HepG2 (cell line): ENCODE data around the gene VASN. TPM values are rescaled to one million over a fixed set of nuclear protein-coding genes. Genes with fewer than 3 reads are reported as not detected.

ENCODE experiments used
- ATF3 ChIP-seq: sonication (generic); formaldehyde crosslinking; IDR thresholded peaks from 2 replicates; pipeline ENCODE4 v1.4.0; 2020; ENCODE audit warnings: missing genetic modification reagents
- DZIP1 ChIP-seq: sonication (generic); formaldehyde crosslinking; IDR thresholded peaks from 2 replicates; pipeline ENCODE4 v1.5.0; 2020; ENCODE audit warnings: mild to moderate bottlenecking, missing genetic modification reagents
- ELF3 ChIP-seq: IDR thresholded peaks from 2 replicates; pipeline ENCODE4 v1.6.1; 2016; ENCODE audit warnings: missing genetic modification reagents, missing compliant biosample characterization
- GRHL1 ChIP-seq: sonication (generic); formaldehyde crosslinking; conservative IDR thresholded peaks from 2 replicates; pipeline ENCODE4 v1.8.0; 2022; ENCODE audit warnings: missing genetic modification reagents
- JUND ChIP-seq: sonication (generic); formaldehyde crosslinking; IDR thresholded peaks from 2 replicates; pipeline ENCODE4 v1.8.0; 2022; ENCODE audit warnings: mild to moderate bottlenecking, missing genetic modification reagents
- MAFK ChIP-seq, 2 experiments: IDR thresholded peaks in 1 of 2; conservative IDR thresholded peaks in 1 of 2; 2 replicates each; pipeline ENCODE4 v1.6.1; 2011; ENCODE audit warnings: improper control_type of control experiment in 2 of 2, low read length in 2 of 2
- MEIS2 ChIP-seq: sonication (generic); formaldehyde crosslinking; IDR thresholded peaks from 2 replicates; pipeline ENCODE4 v1.9.0; 2021; ENCODE audit warnings: mild to moderate bottlenecking, missing genetic modification reagents
- SP4 ChIP-seq: sonication (generic); formaldehyde crosslinking; IDR thresholded peaks from 2 replicates; pipeline ENCODE4 v1.8.1; 2023; ENCODE audit warnings: mild to moderate bottlenecking, missing genetic modification reagents
- ZKSCAN5 ChIP-seq: sonication (generic); formaldehyde crosslinking; IDR thresholded peaks from 2 replicates; pipeline ENCODE4 v1.5.1; 2020; ENCODE audit warnings: mild to moderate bottlenecking, missing genetic modification reagents
- ZNF292 ChIP-seq: sonication (generic); formaldehyde crosslinking; IDR thresholded peaks from 2 replicates; pipeline ENCODE4 v1.8.1; 2022; ENCODE audit warnings: mild to moderate bottlenecking, low read depth, missing genetic modification reagents, borderline replicate concordance
- ZNF549 ChIP-seq: sonication (generic); formaldehyde crosslinking; IDR thresholded peaks from 2 replicates; pipeline ENCODE4 v1.5.0; 2020; ENCODE audit warnings: missing genetic modification reagents
- ZNF710 ChIP-seq: sonication (generic); formaldehyde crosslinking; IDR thresholded peaks from 2 replicates; pipeline ENCODE4 v1.5.0; 2020; ENCODE audit warnings: mild to moderate bottlenecking, missing genetic modification reagents, borderline replicate concordance
- polyA plus RNA-seq, 8 experiments: library from polyadenylated mRNA; depleted of rRNA in 3 of 8; stranded (reverse) in 7 of 8; unstranded in 1 of 8; fragments of >200 nt; fragmentation: Illumina TruSeq in 4 of 8; extraction: Trizol in 4 of 8; gene quantifications; 2 replicates each; pipeline versions ENCODE4 v1.2.1 to v1.2.3, GENCODE V29; 2011 to 2016; ENCODE audit warnings: low read depth in 4 of 8, missing spikeins in 1 of 8, mixed read lengths in 1 of 8; ENCODE audit not compliant: insufficient read depth in 1 of 8
- total RNA-seq, 5 experiments: library from RNA; depleted of rRNA; stranded (reverse); fragments of >200 nt; fragmentation: Illumina TruSeq; extraction: Trizol; gene quantifications; 2 replicates each; pipeline ENCODE4 v1.2.3, GENCODE V29; 2016; ENCODE audit warnings: low read depth in 1 of 5

VASN gene
- total and polyA plus RNA-seq, 2 of the 13 experiments (the other 11 are each of a cell fraction or from before 2014, with no cell fraction given), result 8.4 to 18.2 TPM

- no peak for TF ChIP-seq ZNF710
- TF ChIP-seq SP4, result 0 out of 2 replicates have a peak, but pooled peaks have one; percentile 9
- TF ChIP-seq ELF3 (CRISPR knock-in tag), result peak; percentile 64
- TF ChIP-seq ZNF549 (CRISPR knock-in tag), result no peak
- TF ChIP-seq DZIP1, result no peak
- TF ChIP-seq ZNF292 (CRISPR knock-in tag), result no peak
- no peak for TF ChIP-seq JUND (CRISPR knock-in tag)
- peak; percentile 55; the same call in 1 of the 2 replicates for TF ChIP-seq MEIS2 (CRISPR knock-in tag)
- TF ChIP-seq MAFK (conservative IDR thresholded peaks at IDR 0.05 in 1 of 2, IDR thresholded peaks at IDR 0.05 in 1 of 2; ENCODE audit: low read length in 2 of 2), result no peak
- TF ChIP-seq GRHL1 (CRISPR knock-in tag), result no peak
- TF ChIP-seq ZKSCAN5 (CRISPR knock-in tag), result no peak
- no peak for TF ChIP-seq ATF3
Measured at GRCh38 chr16:4328782-4329775, 42.6 kb upstream of the VASN start (continued).
